AG09309 (cell line): ENCODE measurements around the gene FGFR2.

Experiments
- DNase-seq: peaks from one replicate; pipeline ENCODE4 v3.0.0-alpha.2; 2010; ENCODE audit warnings: low read depth
- H3K4me3 ChIP-seq: 2 replicates; pipeline ENCODE4 v1.5.1; 2011; ENCODE audit warnings: mild to moderate bottlenecking, low read depth, low read length, moderate library complexity; ENCODE audit not compliant: control insufficient read depth
- TF ChIP-seq, protein P1 (sequence below): IDR thresholded peaks from 2 replicates; pipeline ENCODE4 v1.5.1; 2011; ENCODE audit warnings: mild to moderate bottlenecking, low read depth, low read length, inconsistent platforms; ENCODE audit not compliant: insufficient read depth, control insufficient read depth; ENCODE audit errors: missing control alignments

Gene FGFR2

DNA sequence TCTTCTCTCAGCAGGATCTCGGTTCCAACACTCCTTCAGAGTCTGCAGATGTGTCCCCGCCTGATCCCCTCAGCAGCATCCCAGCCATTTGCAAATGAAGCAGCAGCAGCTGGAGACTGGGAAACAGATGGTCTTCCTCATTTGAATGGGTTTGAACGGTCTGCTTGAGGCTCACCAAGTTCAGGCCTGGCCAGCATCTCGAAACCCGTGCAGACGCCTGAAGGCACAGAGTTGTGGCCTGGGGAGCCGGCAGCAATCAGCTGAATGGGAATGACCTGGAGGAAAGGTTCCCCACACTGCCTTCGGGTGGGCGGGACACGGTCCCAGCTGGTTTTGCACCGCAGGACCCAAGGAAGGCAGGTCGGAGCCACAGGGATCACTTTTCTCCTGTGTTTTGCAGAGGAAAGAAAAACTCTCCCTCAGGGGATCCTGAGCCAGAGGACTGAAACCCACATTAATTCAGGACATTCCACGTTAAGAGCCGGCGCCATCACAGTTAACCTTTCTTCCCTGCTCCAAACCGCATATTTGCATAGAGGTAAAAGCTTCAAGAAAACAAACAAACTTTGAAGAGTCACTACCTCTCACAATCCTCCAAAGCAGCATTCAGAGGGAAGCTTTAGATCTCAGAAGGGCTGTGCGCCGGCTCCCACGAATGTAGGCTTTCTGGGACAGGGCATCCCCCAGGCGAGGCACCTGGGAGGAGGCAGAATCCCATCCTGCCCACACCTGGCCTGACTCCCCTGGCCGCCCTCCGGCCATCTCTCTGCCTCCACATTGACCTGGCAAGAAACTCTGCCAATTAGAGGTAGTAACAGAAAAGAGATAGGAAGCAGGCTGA lies 17.7 kb downstream of the FGFR2 start:
- TF ChIP-seq, protein P1, sequence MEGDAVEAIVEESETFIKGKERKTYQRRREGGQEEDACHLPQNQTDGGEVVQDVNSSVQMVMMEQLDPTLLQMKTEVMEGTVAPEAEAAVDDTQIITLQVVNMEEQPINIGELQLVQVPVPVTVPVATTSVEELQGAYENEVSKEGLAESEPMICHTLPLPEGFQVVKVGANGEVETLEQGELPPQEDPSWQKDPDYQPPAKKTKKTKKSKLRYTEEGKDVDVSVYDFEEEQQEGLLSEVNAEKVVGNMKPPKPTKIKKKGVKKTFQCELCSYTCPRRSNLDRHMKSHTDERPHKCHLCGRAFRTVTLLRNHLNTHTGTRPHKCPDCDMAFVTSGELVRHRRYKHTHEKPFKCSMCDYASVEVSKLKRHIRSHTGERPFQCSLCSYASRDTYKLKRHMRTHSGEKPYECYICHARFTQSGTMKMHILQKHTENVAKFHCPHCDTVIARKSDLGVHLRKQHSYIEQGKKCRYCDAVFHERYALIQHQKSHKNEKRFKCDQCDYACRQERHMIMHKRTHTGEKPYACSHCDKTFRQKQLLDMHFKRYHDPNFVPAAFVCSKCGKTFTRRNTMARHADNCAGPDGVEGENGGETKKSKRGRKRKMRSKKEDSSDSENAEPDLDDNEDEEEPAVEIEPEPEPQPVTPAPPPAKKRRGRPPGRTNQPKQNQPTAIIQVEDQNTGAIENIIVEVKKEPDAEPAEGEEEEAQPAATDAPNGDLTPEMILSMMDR, result no peak
- H3K4me3 ChIP-seq, result no peak overlapping the region
- no peak for DNase-seq

DNA sequence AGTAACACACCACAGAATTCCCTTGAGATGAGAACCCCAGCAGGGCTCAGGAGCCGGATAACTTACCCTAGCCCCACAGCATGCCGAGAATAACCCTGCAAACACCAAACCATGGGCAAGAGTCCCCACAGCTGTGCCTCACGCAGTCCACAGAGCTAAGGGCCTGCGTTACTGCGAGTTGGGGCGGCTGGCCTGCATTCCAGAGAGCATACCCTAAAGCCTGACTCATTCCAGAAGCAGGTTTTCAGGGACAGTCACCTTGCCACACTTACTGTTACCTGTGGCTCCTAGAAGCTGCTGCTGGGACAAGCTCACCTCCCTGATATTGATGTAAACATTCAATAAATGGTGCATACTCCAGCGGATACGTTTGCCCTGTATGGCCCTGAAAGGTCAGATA lies 18.6 kb downstream of the FGFR2 start:
- no peak overlapping the region for H3K4me3 ChIP-seq
- TF ChIP-seq, protein P1, result no peak
- no peak for DNase-seq

DNA sequence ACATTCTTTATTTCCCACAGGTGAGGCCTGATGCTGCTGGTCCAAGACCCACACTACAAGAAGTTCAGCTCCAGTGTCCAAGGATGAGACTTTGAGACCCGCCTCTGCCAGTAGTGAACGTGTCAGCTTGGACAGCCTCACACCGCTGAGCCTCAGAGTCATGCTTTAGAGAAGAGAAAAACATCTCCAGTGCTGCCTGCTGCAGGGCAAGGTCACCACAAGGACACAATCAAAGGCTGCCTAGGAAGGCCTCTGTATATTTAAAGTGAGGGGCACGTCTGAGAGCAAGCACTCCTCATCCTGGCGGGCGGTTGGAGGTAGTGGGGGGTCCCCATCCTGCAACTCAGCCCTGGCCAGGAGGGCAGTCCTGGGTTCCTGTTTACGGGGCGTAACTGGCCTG lies 19.3 kb downstream of the FGFR2 start:
- TF ChIP-seq, protein P1, result no peak
- H3K4me3 ChIP-seq, result no peak overlapping the region
- no peak for DNase-seq

DNA sequence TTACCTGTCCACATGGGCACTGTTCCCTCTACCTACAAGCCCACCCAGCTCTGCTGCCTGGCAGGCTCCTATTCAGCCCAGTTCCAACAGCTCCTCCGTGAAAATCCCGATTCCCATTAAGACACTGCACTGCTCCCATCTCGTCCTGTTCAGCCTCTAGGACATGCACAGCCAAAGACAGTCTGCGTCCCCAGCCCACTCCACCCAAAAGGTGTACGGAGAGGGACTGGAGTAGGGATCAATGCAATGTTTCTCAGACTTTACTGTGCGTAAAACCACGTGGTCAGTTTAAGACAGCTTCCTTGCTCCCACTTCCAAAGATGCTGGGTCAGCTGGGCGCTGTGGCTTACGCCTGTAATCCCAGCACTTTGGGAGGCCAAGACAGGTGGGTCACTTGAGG lies 19.9 kb downstream of the FGFR2 start:
- TF ChIP-seq, protein P1, result no peak
- DNase-seq, result no peak
- no peak overlapping the region for H3K4me3 ChIP-seq

DNA sequence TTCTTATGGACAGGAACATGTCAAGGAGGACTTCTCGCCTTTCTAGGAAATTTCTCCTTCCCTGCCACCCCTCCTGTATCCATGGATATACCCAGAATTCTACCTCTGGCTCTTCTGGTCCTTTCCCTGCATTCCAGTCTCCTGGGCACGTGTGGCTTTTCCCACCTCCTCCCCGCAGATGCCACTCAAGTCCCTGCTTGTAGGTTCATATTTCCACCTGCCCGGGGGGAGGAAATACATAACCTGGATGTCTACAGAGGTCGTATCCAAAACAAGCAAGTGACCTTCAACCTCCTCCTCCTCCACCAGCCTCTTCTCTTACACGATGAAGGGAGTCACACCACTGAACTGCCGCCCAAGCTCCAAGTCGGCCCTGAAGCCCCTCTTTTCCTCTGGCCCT lies 20.7 kb downstream of the FGFR2 start:
- no peak for DNase-seq
- H3K4me3 ChIP-seq, result no peak overlapping the region
- TF ChIP-seq, protein P1, result no peak

DNA sequence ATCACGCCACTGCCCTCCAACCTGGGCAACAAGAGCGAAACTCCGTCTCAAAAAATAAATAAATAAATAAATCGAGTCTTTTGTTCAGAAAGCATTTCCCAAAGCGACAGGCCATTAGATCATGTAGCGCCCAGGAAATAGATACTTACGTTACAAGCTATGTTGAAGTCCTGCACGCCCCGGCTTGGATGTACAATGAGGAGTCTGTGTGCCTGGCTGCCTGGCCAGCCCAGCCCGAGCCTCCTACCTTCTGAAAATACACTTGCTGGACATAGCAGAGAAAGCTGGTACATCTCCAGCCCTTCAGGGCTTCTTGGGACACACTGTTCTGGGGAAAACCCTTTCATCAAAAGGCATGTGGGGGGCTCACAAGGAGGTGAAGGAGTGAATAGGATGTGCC lies 22.1 kb downstream of the FGFR2 start:
- DNase-seq, result no peak
- H3K4me3 ChIP-seq, result no peak overlapping the region
- TF ChIP-seq, protein P1, result no peak

DNA sequence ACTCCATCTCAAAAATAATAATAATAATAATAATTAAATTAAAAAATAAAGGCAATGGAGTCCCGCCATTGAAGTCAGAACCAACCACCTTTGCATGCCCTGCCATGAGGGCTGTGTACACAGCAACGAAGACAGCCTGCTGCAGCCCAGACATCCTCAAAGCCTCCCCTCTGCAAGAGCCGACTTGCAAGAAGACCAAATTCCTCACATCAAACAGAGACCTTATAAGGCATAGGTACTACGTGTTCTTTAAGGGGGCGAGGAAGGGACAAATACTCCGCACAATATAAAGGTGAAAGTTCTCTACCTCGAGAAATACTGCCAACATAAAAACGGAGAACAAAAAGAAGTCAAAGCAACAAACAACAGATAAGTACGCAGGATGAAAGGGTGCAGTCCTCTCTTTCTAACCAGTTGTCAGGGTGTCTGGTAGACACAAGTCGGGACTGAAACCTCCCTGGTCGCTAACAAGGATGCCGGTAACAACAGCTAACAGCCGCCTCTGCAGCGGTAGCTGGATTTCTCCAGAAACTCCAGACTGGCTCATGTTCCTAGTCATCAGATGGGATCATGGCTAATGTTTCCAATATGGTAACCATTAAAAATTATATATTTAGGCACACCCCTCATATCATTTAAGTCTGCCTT lies 23.6 kb downstream of the FGFR2 start:
- TF ChIP-seq, protein P1, result no peak
- H3K4me3 ChIP-seq, result no peak overlapping the region

More for the DNA sequence above, 23.6 kb downstream of the FGFR2 start:
- DNase-seq, result no peak
